GM23338 (cell line): Measurements from ENCODE around the gene EHD1. TPM values are rescaled to one million over a fixed set of nuclear protein-coding genes. Genes with fewer than 3 reads are reported as not detected.

Source experiments
- ATAC-seq: fragments of 200-7000 bp; cut with Tn5 transposase; 3 replicates; pipeline ENCODE4 v1.9.1; 2020
- DNase-seq: peaks from one replicate; pipeline ENCODE4 v3.0.0-alpha.2; 2015; ENCODE audit warnings: low spot score
- H2AFZ ChIP-seq: fragments of 200-600 bp; sonication (generic); 2 replicates; pipeline ENCODE4 v1.8.0; 2016; ENCODE audit warnings: antibody characterized with exemption, mild to moderate bottlenecking, moderate library complexity
- H3F3A ChIP-seq: fragments of 200-600 bp; sonication (generic); replicated peaks from 2 replicates; pipeline ENCODE4 v1.8.0; 2017; ENCODE audit warnings: antibody characterized with exemption, mixed run types, low read depth
- H3K27ac ChIP-seq: fragments of 200-600 bp; sonication (generic); 2 replicates; pipeline ENCODE4 v1.6.1; 2016; ENCODE audit warnings: low read depth
- H3K27me3 ChIP-seq: fragments of 200-600 bp; sonication (generic); 2 replicates; pipeline ENCODE4 v1.8.0; 2016; ENCODE audit warnings: mild to moderate bottlenecking, mixed run types, moderate library complexity; ENCODE audit not compliant: insufficient read depth
- H3K36me3 ChIP-seq: fragments of 200-600 bp; sonication (generic); 2 replicates; pipeline ENCODE4 v1.8.0; 2016; ENCODE audit warnings: mild to moderate bottlenecking; ENCODE audit not compliant: insufficient read depth
- H3K4me1 ChIP-seq: fragments of 200-600 bp; sonication (generic); 2 replicates; pipeline ENCODE4 v1.8.0; 2016; ENCODE audit warnings: mild to moderate bottlenecking, moderate library complexity; ENCODE audit not compliant: insufficient read depth
- H3K4me2 ChIP-seq: fragments of 200-600 bp; sonication (generic); 2 replicates; pipeline ENCODE4 v1.7.1; 2017; ENCODE audit warnings: mixed run types
- H3K4me3 ChIP-seq: fragments of 200-600 bp; sonication (generic); 2 replicates; pipeline ENCODE4 v1.6.1; 2016; ENCODE audit warnings: mixed run types
- H3K79me2 ChIP-seq: fragments of 200-600 bp; sonication (generic); replicated peaks from 2 replicates; pipeline ENCODE4 v1.8.0; 2017; ENCODE audit warnings: mild to moderate bottlenecking; ENCODE audit not compliant: insufficient read depth
- H3K9me2 ChIP-seq: fragments of 200-600 bp; sonication (generic); 2 replicates; pipeline ENCODE4 v1.8.0; 2017; ENCODE audit not compliant: insufficient read depth
- H4K20me1 ChIP-seq: fragments of 200-600 bp; sonication (generic); replicated peaks from 2 replicates; pipeline ENCODE4 v1.8.0; 2017; ENCODE audit warnings: mild to moderate bottlenecking; ENCODE audit not compliant: insufficient read depth
- H3K27ac Mint-ChIP-seq: 2 replicates; pipeline ENCODE4 v1.8.0; 2020; ENCODE audit warnings: inconsistent platforms, mild to moderate bottlenecking, moderate library complexity, mixed read lengths
- H3K27me3 Mint-ChIP-seq: 3 replicates; pipeline ENCODE4 v1.8.0; 2022; ENCODE audit warnings: low read depth, mild to moderate bottlenecking, moderate library complexity, mixed read lengths, inconsistent platforms; ENCODE audit not compliant: insufficient read depth, poor library complexity
- H3K36me3 Mint-ChIP-seq: 3 replicates; pipeline ENCODE4 v1.8.0; 2021; ENCODE audit warnings: low read depth, mild to moderate bottlenecking, inconsistent platforms, moderate library complexity, mixed read lengths
- H3K4me1 Mint-ChIP-seq: 3 replicates; pipeline ENCODE4 v1.8.0; 2020; ENCODE audit warnings: mild to moderate bottlenecking, inconsistent platforms, mixed read lengths
- H3K4me3 Mint-ChIP-seq: 3 replicates; pipeline ENCODE4 v1.8.0; 2021; ENCODE audit warnings: moderate library complexity, mild to moderate bottlenecking, inconsistent platforms, mixed read lengths
- H3K9me3 Mint-ChIP-seq: 3 replicates; pipeline ENCODE4 v1.8.0; 2020; ENCODE audit warnings: moderate library complexity, mild to moderate bottlenecking, inconsistent platforms, mixed read lengths
- JUNB ChIP-seq: IDR thresholded peaks from one replicate; pipeline ENCODE4 v1.6.1; 2016; ENCODE audit warnings: antibody characterized with exemption; ENCODE audit not compliant: unreplicated experiment
- ZNF114 ChIP-seq: fragments of 250-450 bp; sonication (Bioruptor Pico); IDR thresholded peaks from 2 replicates; pipeline ENCODE4 v1.5.0; 2020; ENCODE audit warnings: mild to moderate bottlenecking, moderate library complexity
- polyA plus RNA-seq: library from polyadenylated mRNA; unstranded; fragments of >200 nt; fragmentation: Nextera tagmentation; extraction: Ambion mirVana; gene quantifications from 2 replicates; pipeline ENCODE4 v1.2.1, GENCODE V29; 2016
- total RNA-seq: library from RNA; depleted of rRNA; stranded (reverse); fragments of >200 nt; shearing (Covaris generic); gene quantifications from 2 replicates; pipeline ENCODE4 v1.2.3, GENCODE V29; 2014
- TF ChIP-seq, protein P1 (sequence below): IDR thresholded peaks from one replicate; pipeline ENCODE4 v1.6.1; 2018; ENCODE audit warnings: antibody characterized with exemption; ENCODE audit not compliant: unreplicated experiment
- TF ChIP-seq, protein P2 (sequence below): IDR thresholded peaks from 2 replicates; pipeline ENCODE4 v1.6.1; 2016; ENCODE audit warnings: antibody characterized with exemption

EHD1 gene
- total and polyA plus RNA-seq, 2 experiments from 2014 or later = 16.7 to 69.7 TPM

DNA sequence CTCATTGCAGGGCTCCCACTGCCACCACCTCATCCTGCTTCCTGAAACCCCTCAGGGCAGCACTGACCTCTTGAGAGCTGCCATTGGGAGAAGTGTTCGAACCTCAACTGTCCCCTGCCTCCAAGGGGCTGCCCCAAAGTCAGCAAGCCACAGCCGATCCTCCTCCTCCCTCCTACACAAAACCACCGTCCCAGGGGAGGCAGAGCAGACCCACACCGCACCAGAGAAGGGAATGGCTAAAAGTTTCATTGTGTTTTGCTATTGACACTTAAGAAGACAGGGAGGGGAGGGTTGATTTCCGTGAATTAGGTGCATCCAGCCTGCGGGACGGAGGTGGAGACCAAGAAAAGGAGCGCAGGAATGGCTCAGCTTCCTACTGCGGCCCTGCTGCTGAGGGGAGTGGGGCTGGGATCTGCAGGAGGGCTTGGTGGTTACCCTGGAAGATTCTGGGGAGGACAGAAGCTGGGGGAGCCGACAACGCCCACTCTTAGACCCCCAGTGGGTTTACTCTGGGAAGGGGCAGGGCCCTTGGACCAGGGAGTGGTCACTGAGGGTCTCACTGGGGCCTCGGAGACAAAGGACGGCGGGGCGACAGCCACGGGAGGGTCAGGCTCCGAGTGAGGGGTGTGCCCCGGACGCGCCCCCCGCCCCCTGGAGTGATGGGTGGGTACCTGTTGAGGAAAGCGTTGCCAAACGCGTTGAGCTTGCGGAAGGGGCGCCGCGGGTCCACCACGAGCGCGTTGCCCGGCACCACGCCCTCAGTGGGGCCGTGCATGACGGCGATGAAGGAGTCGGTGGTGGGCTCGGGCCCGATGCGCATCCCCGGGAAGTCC lies 815 bp downstream of the EHD1 start (continued):
- TF ChIP-seq, protein P1, sequence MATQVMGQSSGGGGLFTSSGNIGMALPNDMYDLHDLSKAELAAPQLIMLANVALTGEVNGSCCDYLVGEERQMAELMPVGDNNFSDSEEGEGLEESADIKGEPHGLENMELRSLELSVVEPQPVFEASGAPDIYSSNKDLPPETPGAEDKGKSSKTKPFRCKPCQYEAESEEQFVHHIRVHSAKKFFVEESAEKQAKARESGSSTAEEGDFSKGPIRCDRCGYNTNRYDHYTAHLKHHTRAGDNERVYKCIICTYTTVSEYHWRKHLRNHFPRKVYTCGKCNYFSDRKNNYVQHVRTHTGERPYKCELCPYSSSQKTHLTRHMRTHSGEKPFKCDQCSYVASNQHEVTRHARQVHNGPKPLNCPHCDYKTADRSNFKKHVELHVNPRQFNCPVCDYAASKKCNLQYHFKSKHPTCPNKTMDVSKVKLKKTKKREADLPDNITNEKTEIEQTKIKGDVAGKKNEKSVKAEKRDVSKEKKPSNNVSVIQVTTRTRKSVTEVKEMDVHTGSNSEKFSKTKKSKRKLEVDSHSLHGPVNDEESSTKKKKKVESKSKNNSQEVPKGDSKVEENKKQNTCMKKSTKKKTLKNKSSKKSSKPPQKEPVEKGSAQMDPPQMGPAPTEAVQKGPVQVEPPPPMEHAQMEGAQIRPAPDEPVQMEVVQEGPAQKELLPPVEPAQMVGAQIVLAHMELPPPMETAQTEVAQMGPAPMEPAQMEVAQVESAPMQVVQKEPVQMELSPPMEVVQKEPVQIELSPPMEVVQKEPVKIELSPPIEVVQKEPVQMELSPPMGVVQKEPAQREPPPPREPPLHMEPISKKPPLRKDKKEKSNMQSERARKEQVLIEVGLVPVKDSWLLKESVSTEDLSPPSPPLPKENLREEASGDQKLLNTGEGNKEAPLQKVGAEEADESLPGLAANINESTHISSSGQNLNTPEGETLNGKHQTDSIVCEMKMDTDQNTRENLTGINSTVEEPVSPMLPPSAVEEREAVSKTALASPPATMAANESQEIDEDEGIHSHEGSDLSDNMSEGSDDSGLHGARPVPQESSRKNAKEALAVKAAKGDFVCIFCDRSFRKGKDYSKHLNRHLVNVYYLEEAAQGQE = no peak
- TF ChIP-seq, protein P2, sequence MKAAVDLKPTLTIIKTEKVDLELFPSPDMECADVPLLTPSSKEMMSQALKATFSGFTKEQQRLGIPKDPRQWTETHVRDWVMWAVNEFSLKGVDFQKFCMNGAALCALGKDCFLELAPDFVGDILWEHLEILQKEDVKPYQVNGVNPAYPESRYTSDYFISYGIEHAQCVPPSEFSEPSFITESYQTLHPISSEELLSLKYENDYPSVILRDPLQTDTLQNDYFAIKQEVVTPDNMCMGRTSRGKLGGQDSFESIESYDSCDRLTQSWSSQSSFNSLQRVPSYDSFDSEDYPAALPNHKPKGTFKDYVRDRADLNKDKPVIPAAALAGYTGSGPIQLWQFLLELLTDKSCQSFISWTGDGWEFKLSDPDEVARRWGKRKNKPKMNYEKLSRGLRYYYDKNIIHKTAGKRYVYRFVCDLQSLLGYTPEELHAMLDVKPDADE = no peak
- TF ChIP-seq ZNF114 = no peak

DNA sequence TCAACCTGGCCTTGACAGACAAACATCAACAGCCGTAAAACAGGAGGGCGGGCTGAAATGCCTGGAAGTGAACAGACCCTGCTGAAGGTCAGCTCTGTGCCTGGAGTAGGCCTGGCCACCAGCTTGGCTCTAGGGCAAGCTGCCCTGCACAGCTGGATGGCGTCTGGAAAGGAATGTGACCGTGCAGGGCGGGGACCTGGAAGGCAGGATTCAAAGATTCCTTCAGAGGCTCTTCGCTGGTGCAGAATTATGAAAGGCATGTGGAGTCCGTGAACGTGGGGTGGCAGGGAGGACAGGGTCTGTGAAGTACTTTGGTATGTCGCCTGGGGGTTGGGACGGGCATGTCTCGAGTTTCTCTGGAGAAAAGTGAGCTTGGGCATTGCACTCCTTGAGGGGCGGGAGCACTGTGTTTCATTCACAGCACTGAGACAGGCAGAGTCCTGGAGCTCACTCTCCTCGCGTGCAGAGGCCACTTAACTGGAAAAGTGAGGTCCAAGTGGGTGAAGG lies 1.5 kb downstream of the EHD1 start:
- Mint-ChIP-seq H3K27me3 (peaks cover 10% of the 10 kb centered on the region), H3K36me3 (peaks cover 6% of the 10 kb centered on the region; the same call in 1 of the 3 replicates), H3K27ac (no peak overlapping the region), H3K4me1 (peaks cover 29% of the 10 kb centered on the region), H3K4me3 (peak overlapping the region; percentile 76), H3K9me3 (no peaks in the 10 kb centered on the region)
- Histone ChIP-seq H3K4me2 (peak overlapping the region; percentile 93), H4K20me1 (no peaks in the 10 kb centered on the region; the same call in 1 of the 2 replicates), H3K4me3 (peak overlapping the region; percentile 98), H3K27me3 (peaks cover 5% of the 10 kb centered on the region; the same call in 1 of the 2 replicates), H3K36me3 (no peaks in the 10 kb centered on the region), H3F3A (0 out of 2 replicates have a peak, but pooled peaks cover 3% of the 10 kb centered on the region), H3K9me2 (no peaks in the 10 kb centered on the region), H3K27ac (no peak overlapping the region), H3K4me1 (peaks cover 15% of the 10 kb centered on the region; the same call in 1 of the 2 replicates), H2AFZ (no peak overlapping the region), H3K79me2 (peaks cover 21% of the 10 kb centered on the region)
- TF ChIP-seq, protein P1 = no peak
- TF ChIP-seq JUNB = no peak
- ATAC-seq (no peak), DNase-seq (no peak)
